T-helper 2 cell treated with Interferon-gamma antibody and Interleukin-4, amounts not matched to agents 5 μg/mL and 100 μg/mL, for 36 hours (primary cell): ENCODE measurements around the gene ANKRD11.
A peak's percentile ranks its signal among the peaks of the same experiment; 100 is the strongest.

Source experiments
- DNase-seq: peaks from one replicate; pipeline ENCODE4 v3.0.0; 2021; ENCODE audit warnings: low spot score
- H3K27ac Mint-ChIP-seq: one replicate; pipeline ENCODE4 v1.8.0; 2021; ENCODE audit warnings: mild to moderate bottlenecking, mixed read lengths
- H3K27me3 Mint-ChIP-seq: one replicate; pipeline ENCODE4 v1.8.0; 2021; ENCODE audit warnings: low read depth, mixed read lengths
- H3K36me3 Mint-ChIP-seq: one replicate; pipeline ENCODE4 v1.8.0; 2021; ENCODE audit warnings: low read depth, mixed read lengths
- H3K4me1 Mint-ChIP-seq: one replicate; pipeline ENCODE4 v1.8.0; 2021; ENCODE audit warnings: low read depth, mixed read lengths
- H3K4me3 Mint-ChIP-seq: one replicate; pipeline ENCODE4 v1.8.0; 2022; ENCODE audit warnings: mild to moderate bottlenecking, moderate library complexity, mixed read lengths
- H3K9me3 Mint-ChIP-seq: one replicate; pipeline ENCODE4 v1.8.0; 2021; ENCODE audit warnings: mixed read lengths

Gene ANKRD11

GRCh38 chr16:89519881-89520280 is 29.5 kb upstream of the ANKRD11 start:
- Mint-ChIP-seq H3K27me3 (no peaks in the 10 kb centered on the region), H3K4me1 (peaks cover 2% of the 10 kb centered on the region), H3K9me3 (no peaks in the 10 kb centered on the region), H3K4me3 (no peak overlapping the region), H3K36me3 (peaks cover 31% of the 10 kb centered on the region), H3K27ac (no peak overlapping the region)
- no peak for DNase-seq

GRCh38 chr16:89517128-89517527 is 26.8 kb upstream of the ANKRD11 start:
- H3K4me1 Mint-ChIP-seq = no peaks in the 10 kb centered on the region
- H3K27ac Mint-ChIP-seq = no peak overlapping the region
- H3K4me3 Mint-ChIP-seq = no peak overlapping the region
- no peaks in the 10 kb centered on the region for H3K9me3 Mint-ChIP-seq
- H3K36me3 Mint-ChIP-seq = peaks cover 32% of the 10 kb centered on the region
- DNase-seq = no peak
- no peaks in the 10 kb centered on the region for H3K27me3 Mint-ChIP-seq

GRCh38 chr16:89512453-89512852 is 22.1 kb upstream of the ANKRD11 start:
- peaks cover 30% of the 10 kb centered on the region for H3K36me3 Mint-ChIP-seq

GRCh38 chr16:89511374-89511773 is 21.0 kb upstream of the ANKRD11 start:
- H3K9me3 Mint-ChIP-seq = no peaks in the 10 kb centered on the region
- H3K4me1 Mint-ChIP-seq = peaks cover 6% of the 10 kb centered on the region
- no peaks in the 10 kb centered on the region for H3K27me3 Mint-ChIP-seq
- no peak overlapping the region for H3K27ac Mint-ChIP-seq
- DNase-seq = no peak
- peak overlapping the region; percentile 7 for H3K4me3 Mint-ChIP-seq
- peaks cover 26% of the 10 kb centered on the region for H3K36me3 Mint-ChIP-seq

More at GRCh38 chr16:89512453-89512852, 22.1 kb upstream of the ANKRD11 start:
- H3K4me1 Mint-ChIP-seq = no peaks in the 10 kb centered on the region
- H3K27ac Mint-ChIP-seq = no peak overlapping the region
- H3K4me3 Mint-ChIP-seq = no peak overlapping the region
- no peak for DNase-seq
- no peaks in the 10 kb centered on the region for H3K27me3 Mint-ChIP-seq
- no peaks in the 10 kb centered on the region for H3K9me3 Mint-ChIP-seq

GRCh38 chr16:89510526-89510925 is 20.2 kb upstream of the ANKRD11 start:
- peak overlapping the region; percentile 38 for H3K4me3 Mint-ChIP-seq
- DNase-seq = no peak
- H3K27ac Mint-ChIP-seq = peak overlapping the region; percentile 36
- H3K27me3 Mint-ChIP-seq = no peaks in the 10 kb centered on the region
- H3K9me3 Mint-ChIP-seq = no peaks in the 10 kb centered on the region
- H3K36me3 Mint-ChIP-seq = peaks cover 26% of the 10 kb centered on the region
- H3K4me1 Mint-ChIP-seq = peaks cover 13% of the 10 kb centered on the region

- DNase-seq = peak; percentile 93
- H3K27me3 Mint-ChIP-seq = no peaks in the 10 kb centered on the region
Observed at GRCh38 chr16:89507834-89508590, 17.7 kb upstream of the ANKRD11 start, which contains the start of gene SPG7. TSS of gene SPG7 (plus strand) at chr16:89508403. CDS start at chr16:89508418, 15 bp downstream.

GRCh38 chr16:89507214-89507833 is 17.0 kb upstream of the ANKRD11 start:
- peak overlapping the region; percentile 84 for H3K4me3 Mint-ChIP-seq
- DNase-seq = peak; percentile 10
- peaks cover 19% of the 10 kb centered on the region for H3K4me1 Mint-ChIP-seq
- peak overlapping the region; percentile 86 for H3K27ac Mint-ChIP-seq
- H3K9me3 Mint-ChIP-seq = no peaks in the 10 kb centered on the region
- H3K27me3 Mint-ChIP-seq = no peaks in the 10 kb centered on the region
- H3K36me3 Mint-ChIP-seq = peaks cover 12% of the 10 kb centered on the region

More at GRCh38 chr16:89507834-89508590, 17.7 kb upstream of the ANKRD11 start, which contains the start of gene SPG7:
- Mint-ChIP-seq H3K27ac (peak within 1 kb of the TSS; percentile 92), H3K4me3 (peak within 1 kb of the TSS; percentile 96), H3K4me1 (peaks cover 19% of the 10 kb centered on the region), H3K36me3 (peaks cover 16% of the 10 kb centered on the region), H3K9me3 (no peaks in the 10 kb centered on the region)

- Mint-ChIP-seq H3K4me3 (peak overlapping the region; percentile 84), H3K27me3 (no peaks in the 10 kb centered on the region), H3K4me1 (peaks cover 19% of the 10 kb centered on the region), H3K36me3 (peaks cover 9% of the 10 kb centered on the region), H3K27ac (peak overlapping the region; percentile 86), H3K9me3 (no peaks in the 10 kb centered on the region)
- peak; percentile 21 for DNase-seq
Observed at GRCh38 chr16:89506791-89507191, 16.4 kb upstream of the ANKRD11 start.

- peaks cover 6% of the 10 kb centered on the region for H3K36me3 Mint-ChIP-seq
- no peaks in the 10 kb centered on the region for H3K27me3 Mint-ChIP-seq
- H3K9me3 Mint-ChIP-seq = no peaks in the 10 kb centered on the region
- H3K4me3 Mint-ChIP-seq = peak overlapping the region; percentile 78
- no peak for DNase-seq
- peaks cover 19% of the 10 kb centered on the region for H3K4me1 Mint-ChIP-seq
- H3K27ac Mint-ChIP-seq = peak overlapping the region; percentile 91
Observed at GRCh38 chr16:89506113-89506504, 15.7 kb upstream of the ANKRD11 start.

GRCh38 chr16:89505204-89506112 is 15.1 kb upstream of the ANKRD11 start:
- H3K27ac Mint-ChIP-seq = peak overlapping the region; percentile 91
- peak overlapping the region; percentile 78 for H3K4me3 Mint-ChIP-seq
- no peaks in the 10 kb centered on the region for H3K27me3 Mint-ChIP-seq
- H3K4me1 Mint-ChIP-seq = peaks cover 19% of the 10 kb centered on the region
- H3K9me3 Mint-ChIP-seq = no peaks in the 10 kb centered on the region
- H3K36me3 Mint-ChIP-seq = peaks cover 1% of the 10 kb centered on the region
- DNase-seq = peak; percentile 85

GRCh38 chr16:89504091-89504490 is 13.7 kb upstream of the ANKRD11 start:
- peak overlapping the region; percentile 15 for H3K27ac Mint-ChIP-seq
- H3K27me3 Mint-ChIP-seq = no peaks in the 10 kb centered on the region
- H3K36me3 Mint-ChIP-seq = peaks cover under 1% of the 10 kb centered on the region
- H3K9me3 Mint-ChIP-seq = no peaks in the 10 kb centered on the region
- peaks cover 19% of the 10 kb centered on the region for H3K4me1 Mint-ChIP-seq
- H3K4me3 Mint-ChIP-seq = no peak overlapping the region
- no peak for DNase-seq

GRCh38 chr16:89502081-89502843 is 11.9 kb upstream of the ANKRD11 start:
- Mint-ChIP-seq H3K9me3 (no peaks in the 10 kb centered on the region), H3K4me3 (no peak overlapping the region), H3K4me1 (peaks cover 19% of the 10 kb centered on the region), H3K27ac (no peak overlapping the region), H3K27me3 (no peaks in the 10 kb centered on the region), H3K36me3 (peaks cover 6% of the 10 kb centered on the region)
- no peak for DNase-seq

- Mint-ChIP-seq H3K27me3 (no peaks in the 10 kb centered on the region), H3K4me1 (no peaks in the 10 kb centered on the region), H3K36me3 (peaks cover 6% of the 10 kb centered on the region), H3K27ac (no peak overlapping the region), H3K9me3 (no peaks in the 10 kb centered on the region), H3K4me3 (no peak overlapping the region)
- no peak for DNase-seq
Observed at GRCh38 chr16:89499767-89500166, 9.4 kb upstream of the ANKRD11 start.
